GM21576 (cell line): ENCODE data around the gene ZNF324.
A peak's percentile ranks its signal among the peaks of the same experiment; 100 is the strongest.
"Not testable (repeated sequence)": the region's sequence is repeated elsewhere in the genome, so short reads cannot be mapped to it uniquely, and the experiment has no call there.

Experiments used
- ATAC-seq: cut with Tn5 transposase; IDR thresholded peaks from one replicate; pipeline ENCODE4 v1.9.1; 2021; ENCODE audit warnings: mild to moderate bottlenecking, moderate library complexity; ENCODE audit not compliant: unreplicated experiment

Gene ZNF324

GRCh38 chr19:58466760-58467589 is at the start of gene ZNF324:
ZNF324 (plus strand) TSS chr19:58467080; CDS start chr19:58469186, 2,106 bp downstream.
- peak; percentile 91 for ATAC-seq

GRCh38 chr19:58428617-58429016 is 38.3 kb upstream of the ZNF324 start:
- ATAC-seq: no peak

DNA sequence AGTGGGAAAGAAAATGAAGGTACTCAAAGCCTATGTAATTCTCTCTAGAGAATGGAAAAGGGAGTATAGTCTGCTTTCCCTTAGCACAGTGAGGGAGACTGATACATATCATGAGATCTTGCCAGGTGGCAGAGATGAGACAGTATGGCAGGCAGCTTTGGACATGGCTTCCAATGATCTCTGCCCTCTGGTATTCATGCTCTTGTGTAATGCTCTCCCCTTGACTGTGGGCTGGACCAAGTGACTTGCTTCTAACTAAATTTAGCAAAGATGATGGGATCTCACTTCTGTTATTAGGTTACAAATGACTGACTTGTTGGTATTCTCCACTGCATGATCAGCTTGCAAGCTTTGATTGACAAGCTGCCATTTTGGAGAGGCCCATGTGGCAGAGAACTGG is 37.1 kb upstream of the ZNF324 start:
- no peak for ATAC-seq

- ATAC-seq: no peak
Observed at GRCh38 chr19:58434217-58434616, 32.7 kb upstream of the ZNF324 start.

DNA sequence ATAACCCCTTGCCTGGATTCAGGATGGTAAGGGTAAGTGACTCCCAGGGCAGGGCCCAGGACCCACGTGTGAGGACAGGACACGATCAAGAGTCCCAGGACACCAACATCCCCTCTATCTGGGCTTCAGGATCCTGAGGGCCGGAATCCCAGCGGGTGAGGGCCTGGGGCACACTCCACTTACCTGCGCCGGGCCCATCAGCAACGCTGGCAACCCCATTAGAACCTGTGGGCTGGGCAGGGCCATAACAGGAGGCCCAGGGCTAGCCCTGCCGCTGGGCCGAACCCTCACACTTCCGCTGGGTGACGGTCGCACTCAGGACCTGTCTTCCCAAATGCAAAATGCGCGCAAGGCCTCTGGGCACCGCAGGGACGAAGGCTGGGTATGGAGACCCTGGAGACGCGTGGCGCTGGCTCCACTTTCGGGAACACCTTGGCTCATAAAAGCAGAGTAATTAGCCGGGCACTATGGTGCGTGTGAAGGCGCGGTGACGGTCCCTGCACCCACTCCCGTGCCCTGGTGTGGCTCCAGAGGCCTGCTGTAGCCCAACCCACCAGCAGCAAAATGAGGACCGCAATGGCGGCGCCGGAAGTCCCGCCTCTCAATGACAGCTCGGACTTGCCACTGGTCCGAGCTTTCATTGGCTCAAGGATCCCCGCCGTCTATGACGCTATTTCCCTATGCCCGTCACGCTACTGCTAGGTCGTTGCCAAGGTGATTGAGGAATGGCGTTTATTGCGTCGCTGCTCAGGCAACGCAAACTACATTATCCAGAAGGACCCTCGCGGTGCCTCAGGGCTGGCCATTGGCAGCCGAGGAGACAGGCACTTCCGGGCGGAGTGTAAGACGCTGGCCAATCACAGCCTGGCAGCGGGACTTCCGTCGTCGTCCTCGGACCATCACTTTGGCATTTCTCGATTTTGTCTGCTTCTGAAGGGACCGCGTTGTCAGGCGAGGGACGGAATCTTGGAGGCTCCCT is 27.0 kb upstream of the ZNF324 start, which contains the start of gene ZNF132:
Gene ZNF132 (minus strand): TSS at position 578 of the 979 bp plus-strand sequence. CDS start 332 bp downstream, at position 246.
- ATAC-seq: peak; percentile 94

- peak; percentile 3 for ATAC-seq
Observed at GRCh38 chr19:58440556-58440955, 26.3 kb upstream of the ZNF324 start.

DNA sequence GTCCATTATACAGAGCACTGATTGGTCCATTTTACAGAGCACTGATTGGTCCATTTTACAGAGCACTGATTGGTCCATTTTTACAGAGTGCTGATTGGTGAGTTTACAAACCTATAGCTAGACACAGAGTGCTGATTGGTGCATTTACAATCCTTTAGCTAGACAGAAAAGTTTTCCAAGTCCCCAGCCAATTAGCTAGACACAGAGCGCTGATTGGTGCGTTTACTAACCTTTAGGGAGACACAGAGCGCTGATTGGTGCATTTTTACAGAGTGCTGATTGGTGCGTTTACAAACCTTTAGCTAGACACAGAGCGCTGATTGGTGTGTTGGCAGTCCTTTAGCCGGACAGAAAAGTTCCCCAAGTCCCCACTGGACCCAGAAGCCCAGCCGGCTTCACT is 23.9 kb upstream of the ZNF324 start:
- not testable (repeated sequence) for ATAC-seq

- not testable (repeated sequence) for ATAC-seq
Observed at GRCh38 chr19:58448860-58449259, 18.0 kb upstream of the ZNF324 start.

- ATAC-seq: not testable (repeated sequence)
Observed at GRCh38 chr19:58449980-58450379, 16.9 kb upstream of the ZNF324 start.

DNA sequence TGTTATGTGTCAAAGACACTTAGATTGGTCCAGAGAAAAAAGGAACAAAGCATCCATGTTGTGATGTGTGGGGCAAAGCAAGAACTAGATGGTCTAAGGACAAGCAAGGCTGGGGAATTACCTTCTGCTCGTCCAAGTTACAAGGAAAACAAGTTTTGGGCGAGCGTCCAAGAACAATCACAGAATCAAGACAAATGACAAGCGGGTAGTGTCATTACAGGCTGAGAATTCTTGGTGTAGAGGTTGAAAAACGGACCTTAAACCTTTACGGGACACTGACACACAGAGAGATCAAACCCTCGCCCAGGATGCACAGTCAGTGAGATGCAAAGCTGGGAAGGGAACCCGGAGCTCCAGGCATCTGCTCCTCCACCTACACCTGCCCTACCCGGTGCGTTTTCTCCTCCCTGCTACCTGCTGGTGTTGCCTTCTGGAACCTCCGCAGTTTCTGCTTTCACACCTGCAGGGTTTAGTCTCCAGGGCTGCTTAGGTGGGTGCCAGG is 16.0 kb upstream of the ZNF324 start:
- peak; percentile 4 for ATAC-seq

- peak; percentile 94 for ATAC-seq
Observed at GRCh38 chr19:58451358-58452101, 15.3 kb upstream of the ZNF324 start, which contains the start of gene ZNF324B. ZNF324B (plus strand) TSS chr19:58451622; CDS start chr19:58453702, 2,080 bp downstream.

- ATAC-seq: no peak
Observed at GRCh38 chr19:58453743-58454142, 13.1 kb upstream of the ZNF324 start.

DNA sequence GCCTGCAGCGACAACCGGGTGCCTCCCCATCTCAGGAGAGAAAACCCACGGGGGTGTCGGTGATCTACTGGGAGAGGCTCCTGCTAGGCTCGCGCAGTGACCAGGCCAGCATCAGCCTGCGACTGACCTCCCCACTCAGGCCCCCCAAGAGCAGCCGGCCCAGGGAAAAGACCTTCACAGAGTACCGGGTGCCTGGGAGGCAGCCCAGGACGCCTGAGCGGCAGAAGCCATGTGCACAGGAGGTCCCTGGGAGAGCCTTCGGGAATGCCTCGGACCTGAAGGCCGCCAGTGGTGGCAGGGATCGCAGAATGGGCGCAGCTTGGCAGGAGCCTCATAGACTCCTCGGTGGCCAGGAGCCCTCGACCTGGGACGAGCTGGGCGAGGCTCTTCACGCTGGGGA is 11.6 kb upstream of the ZNF324 start:
- no peak for ATAC-seq

DNA sequence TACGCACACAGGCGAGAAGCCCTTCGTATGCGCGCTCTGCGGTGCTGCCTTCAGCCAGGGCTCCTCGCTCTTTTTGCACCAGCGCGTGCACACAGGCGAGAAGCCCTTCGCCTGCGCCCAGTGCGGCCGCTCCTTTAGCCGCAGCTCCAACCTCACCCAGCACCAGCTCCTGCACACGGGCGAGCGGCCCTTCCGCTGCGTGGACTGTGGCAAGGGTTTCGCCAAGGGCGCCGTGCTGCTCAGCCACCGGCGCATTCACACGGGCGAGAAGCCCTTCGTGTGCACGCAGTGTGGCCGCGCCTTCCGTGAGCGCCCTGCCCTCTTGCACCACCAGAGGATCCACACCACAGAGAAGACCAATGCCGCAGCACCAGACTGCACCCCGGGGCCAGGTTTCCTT is 10.8 kb upstream of the ZNF324 start:
- no peak for ATAC-seq

DNA sequence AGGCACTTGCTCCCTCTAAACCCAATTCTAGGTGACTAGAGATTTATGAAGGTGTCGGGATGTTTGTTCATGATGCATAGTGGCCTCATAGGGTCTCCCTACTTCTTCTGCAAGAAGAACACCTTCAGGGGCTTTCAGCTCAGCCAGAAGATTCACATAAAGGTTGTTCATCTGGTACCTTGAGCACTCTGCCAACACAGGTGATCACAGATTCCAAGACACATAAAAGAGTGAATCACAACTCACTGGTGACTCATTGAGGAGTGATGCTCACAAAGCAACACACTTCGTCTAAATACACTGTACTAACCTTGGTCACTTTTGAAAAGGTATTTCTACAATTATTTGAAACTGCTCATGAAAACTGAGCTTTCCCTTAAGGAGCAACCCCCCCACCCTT is 6.8 kb upstream of the ZNF324 start:
- no peak for ATAC-seq

DNA sequence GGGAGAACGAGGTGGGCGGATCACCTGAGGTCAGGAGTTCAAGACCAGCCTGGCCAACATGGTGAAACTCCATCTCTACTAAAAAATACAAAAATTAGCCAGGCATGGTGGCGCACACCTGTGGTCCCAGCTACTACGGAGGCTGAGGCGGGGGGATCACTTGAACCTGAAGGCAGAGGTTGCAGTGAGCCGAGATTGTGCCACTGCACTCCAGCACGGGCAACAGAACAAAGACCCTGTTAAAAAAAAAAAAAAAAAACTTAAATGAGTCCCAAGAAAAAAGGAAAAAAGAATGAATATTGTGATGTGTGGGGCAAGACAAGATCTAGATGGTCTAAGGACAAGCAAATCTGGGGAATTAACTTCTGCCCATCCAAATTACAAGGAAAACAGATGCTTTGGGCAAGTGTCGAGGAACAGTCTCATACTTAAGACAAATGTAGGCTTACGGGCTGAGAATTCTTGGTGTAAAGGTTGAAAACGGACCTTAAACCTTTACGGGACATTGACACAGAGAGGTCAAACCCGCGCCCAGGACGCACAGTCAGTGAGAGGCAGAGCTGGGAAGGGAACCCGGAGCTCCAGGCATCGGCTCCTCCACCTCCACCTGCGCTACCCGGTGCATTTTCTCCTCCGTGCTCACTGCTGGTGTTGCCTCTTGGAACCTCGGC is 656 bp upstream of the ZNF324 start:
- ATAC-seq: peak; percentile 19

DNA sequence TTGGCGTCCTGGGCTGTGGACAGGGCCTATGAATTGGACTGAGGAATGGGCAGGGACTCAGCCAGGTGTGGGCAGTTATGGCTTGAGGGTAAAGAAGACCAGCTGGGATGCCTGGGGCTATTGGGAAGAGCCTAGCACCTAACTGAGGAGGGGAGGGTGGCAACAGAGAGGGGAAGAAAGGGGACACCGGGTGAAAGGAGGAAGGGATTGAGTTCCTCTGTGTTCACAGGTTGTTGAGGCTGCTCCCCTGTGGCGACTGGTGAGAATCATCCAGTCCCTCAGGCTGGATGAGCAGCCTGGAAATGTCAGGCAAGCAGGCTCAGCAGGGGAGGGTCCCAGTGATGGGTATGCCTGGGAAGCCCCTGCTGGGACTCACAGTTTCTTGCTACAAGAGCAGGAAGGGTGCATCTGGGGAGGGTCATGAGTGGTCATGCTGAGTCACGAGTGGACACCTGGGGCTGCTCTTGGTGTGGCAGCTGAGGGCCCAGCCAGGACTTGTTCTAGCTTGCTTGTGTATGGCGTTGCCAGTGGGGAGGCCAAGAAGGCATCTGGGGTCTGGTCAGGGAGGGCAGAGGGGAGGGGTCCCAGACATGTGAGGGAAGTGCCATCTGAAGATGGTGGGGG is 1.4 kb downstream of the ZNF324 start:
- no peak for ATAC-seq

DNA sequence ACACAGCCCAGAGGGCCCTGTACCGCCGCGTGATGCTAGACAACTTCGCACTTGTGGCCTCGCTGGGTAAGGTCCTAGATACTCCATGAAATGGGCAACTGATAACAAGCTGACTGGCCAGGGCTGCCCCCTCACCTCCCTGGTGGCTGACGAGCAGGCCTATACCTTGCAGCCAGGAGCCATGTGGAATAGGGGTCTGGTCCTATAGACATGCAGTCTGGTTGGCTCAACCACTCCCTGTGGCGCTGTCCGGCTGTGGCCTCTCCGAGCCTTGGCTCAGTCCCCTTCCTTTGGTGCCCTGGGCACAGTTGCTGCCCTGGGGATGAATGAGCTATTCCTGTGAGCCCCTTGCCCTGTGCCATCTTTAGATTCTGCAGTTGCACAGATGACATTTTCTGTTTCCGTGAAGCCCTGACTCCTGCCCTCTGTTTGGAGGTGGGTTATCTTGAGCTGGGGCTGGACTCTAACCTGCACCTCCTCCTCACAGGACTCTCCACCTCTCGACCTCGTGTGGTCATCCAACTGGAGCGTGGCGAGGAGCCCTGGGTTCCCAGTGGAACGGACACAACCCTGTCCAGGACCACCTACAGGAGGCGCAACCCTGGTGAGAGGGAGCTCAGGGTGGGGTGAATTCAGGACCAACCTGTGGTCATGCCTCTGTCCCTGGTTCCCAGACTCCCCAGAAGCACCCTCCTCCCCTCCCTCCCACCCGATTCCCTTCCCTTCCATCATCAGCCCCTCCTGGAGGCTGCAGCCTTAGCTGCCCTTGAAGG is 2.5 kb downstream of the ZNF324 start:
- no peak for ATAC-seq
